NT2/D1 (cell line): Measurements from ENCODE around the gene SMG6.

Experiments
- SUZ12 ChIP-seq: IDR thresholded peaks from 2 replicates; pipeline ENCODE4 v1.6.1; 2011; ENCODE audit not compliant: insufficient read length, insufficient read depth; ENCODE audit errors: extremely low read depth
- YY1 ChIP-seq: IDR thresholded peaks from 2 replicates; pipeline ENCODE4 v1.6.1; 2011; ENCODE audit not compliant: insufficient read length, insufficient read depth
- ZNF274 ChIP-seq: IDR thresholded peaks from 2 replicates; pipeline ENCODE4 v1.6.1; 2011; ENCODE audit warnings: mild to moderate bottlenecking, low read depth, low read length

DNA sequence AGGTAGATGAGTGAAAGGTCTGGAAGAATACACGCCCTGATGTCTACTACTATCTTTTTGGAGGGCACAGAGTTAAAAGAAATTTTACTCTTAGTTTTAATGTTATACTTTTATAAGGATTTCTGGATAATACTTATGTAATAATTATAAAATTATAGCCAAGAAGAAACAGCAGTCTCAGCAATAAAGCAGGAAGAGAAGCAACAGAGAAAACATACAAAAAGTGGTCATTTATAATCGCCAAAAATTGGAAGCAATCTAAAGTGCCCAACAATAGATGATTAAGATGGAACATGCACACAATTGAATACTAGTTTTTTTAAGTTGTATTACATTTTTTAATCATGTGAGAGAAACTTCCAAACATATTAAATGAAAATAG lies 64.4 kb downstream of the SMG6 start:
- TF ChIP-seq YY1 (no peak), ZNF274 (no peak), SUZ12 (no peak)
